ENCODE data around the gene SOX1.

- TF ChIP-seq EZH2 (IDR thresholded peaks at IDR 0.05; ENCODE audit: insufficient read depth, poor library complexity, severe bottlenecking) (no peak), EZH2phosphoT487 (IDR thresholded peaks at IDR 0.05; ENCODE audit: insufficient read depth, low read depth) (no peak)
Observed at GRCh38 chr13:112112534-112113276, 45.8 kb downstream of the SOX1 start.
